SHP77 (cell line): ENCODE measurements around the gene ANO2.
"Not testable (repeated sequence)": the region's sequence is repeated elsewhere in the genome, so short reads cannot be mapped to it uniquely, and the experiment has no call there.

Experiments
- DNase-seq, 2 experiments: peaks; one replicate each; lab custom pipeline; 2025; lab: John Stamatoyannopoulos, UW

ANO2 gene

DNA sequence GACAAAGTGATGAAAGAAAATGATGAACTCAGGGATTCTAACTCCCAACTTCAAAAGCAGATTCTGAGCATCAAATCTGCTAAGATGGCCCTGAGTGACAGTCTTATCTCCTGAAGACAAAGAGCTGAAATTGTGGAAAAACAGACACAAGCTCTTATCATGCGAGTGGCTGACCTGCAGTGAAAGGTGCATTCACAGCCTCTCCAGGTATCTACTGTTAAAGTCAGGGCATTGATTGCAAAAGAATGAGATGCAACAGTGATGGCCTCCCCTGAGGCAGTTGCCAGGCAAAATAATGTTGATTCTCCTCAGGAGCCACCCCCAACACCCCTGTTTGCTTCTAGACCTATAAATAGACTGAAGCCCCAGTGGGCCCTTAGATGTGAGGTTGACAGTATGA, 126.2 kb downstream of the ANO2 start:
- not testable (repeated sequence) for DNase-seq

DNA sequence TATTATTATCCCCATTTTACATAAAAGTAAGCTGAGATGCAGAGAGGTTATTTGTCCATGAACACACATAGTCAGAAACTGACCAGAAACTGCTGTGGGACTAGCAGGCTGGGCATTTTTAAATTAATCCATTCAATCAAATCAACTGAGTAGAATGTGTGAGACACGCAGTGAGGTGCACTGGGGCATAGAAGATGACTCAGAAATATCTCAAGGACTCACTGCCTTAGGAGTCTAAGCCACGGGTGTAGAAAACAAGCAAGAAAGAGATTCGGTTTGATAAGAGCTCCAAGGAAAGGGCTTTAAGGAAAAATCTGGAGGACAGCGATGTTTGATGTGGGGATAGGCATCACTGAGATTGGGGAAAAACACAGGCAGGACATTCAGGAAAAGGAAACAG, 127.8 kb downstream of the ANO2 start:
- no peak for DNase-seq

DNA sequence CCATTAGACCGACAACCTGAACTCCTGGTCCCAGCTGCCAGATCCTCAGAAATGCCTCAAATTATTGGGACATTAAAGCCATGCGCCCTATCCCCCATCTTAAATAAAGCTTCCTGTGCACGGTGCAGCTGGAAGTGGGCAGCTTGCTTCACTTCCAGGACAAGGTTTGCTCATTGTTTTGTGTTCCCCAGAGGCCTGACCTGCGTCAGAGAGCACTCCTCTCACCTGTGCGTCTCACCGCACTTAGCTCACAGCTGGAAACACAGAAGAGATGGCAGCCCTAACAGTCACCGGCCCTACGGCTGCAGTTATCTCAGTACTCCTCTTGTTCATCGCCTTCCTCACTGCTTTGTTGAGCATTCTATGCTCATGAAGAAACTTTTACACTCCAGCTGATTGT, 135.5 kb downstream of the ANO2 start:
- DNase-seq, result no peak

DNA sequence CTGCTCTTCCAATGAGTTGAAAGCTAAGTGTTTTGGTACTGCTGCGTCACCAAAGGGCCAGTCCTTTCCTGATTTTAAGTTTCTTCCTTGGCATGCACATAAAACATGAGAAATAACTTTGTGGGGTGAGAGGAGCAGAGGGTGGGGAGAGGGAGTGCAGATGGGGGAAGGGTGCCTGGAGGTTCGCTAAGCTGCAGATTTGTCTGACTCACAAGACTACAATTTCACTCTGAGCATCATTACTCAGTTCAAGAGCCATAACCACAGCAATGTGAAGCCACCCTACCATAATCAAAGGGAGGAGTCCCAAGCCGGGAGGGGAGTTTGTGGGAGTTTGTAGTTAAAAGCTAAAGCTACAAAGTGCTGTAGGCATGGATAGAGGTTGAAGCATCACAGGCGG, 136.1 kb downstream of the ANO2 start:
- no peak for DNase-seq

DNA sequence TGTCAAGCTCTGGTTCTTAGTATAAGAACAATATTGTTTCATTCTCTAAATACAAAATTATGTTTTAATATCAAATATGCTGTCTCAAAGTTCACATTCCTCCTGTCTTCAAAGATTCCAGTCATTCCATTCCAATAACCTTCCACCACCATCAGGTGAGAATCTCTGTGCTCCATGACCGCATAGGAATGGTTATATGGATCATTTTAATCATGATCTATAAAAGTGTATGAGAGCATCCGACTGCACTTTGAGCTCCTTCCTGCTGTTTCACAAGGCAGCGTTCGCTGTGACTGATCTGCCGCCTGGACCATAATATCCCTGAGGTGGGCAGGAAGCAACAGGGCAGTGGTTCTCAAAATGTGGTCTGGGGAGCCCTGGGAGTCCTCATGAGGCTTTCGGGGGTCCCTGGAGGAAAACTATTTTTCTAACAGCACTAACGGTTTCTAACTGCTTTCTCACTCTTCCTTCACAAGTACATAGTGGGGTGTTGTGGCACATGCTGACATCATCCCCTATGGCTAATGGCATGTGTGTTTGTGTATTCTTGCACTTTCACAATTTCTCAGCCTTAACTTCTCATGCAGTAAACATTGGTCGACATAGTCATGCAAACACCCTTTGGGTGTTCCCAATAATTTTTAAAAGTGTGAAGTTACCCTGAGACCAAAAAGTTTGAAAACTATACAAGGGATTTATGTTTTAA, 137.4 kb downstream of the ANO2 start:
- DNase-seq, result no peak

DNA sequence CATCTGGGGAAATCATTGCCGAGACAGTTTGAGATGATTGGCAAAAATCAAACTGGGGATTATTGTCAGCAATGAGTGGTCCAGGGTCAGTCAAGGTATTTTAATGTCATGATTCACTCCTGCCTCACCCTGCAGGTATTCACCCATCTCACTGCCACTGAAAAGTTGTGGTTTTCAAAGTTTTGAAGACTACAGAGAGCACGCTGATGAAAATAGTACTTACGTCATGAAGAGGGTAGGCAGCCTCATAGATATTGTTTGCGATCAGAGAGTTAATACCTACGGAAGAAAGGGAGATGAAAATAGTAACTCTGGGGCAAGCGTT, 138.0 kb downstream of the ANO2 start:
- DNase-seq, result no peak

DNA sequence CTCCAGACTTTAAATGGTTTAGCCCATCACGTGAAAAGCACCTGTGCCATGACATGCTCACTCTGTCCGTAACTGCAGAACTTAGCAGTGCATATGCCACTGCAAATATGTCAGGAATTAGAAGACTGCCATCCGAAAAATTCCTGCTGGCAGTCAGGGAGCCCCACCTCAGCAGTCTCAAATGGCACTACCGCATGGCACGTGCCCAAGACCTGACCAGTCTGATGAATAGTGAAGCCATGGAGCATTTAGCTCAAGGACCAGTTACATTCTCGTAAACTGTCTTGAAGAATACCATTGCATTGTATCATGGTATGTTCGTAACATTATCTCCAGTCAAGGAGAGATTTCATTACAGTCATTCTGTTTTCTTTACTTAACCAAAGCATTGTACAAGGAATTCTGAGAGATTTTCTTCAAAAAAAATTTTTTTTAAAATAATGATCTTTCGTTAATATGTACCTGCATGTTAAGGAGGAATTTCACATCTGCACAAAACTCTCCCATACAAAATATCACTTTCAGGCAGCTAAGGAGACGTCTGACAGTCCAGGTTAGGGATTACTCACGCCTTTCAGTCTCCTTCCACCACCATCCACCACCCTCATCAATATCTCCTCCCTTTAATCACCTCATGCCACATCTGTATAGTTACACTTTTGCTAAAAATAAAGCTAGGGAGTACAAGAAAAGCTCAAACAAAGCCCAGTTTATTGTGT, 138.5 kb downstream of the ANO2 start:
- no peak for DNase-seq

DNA sequence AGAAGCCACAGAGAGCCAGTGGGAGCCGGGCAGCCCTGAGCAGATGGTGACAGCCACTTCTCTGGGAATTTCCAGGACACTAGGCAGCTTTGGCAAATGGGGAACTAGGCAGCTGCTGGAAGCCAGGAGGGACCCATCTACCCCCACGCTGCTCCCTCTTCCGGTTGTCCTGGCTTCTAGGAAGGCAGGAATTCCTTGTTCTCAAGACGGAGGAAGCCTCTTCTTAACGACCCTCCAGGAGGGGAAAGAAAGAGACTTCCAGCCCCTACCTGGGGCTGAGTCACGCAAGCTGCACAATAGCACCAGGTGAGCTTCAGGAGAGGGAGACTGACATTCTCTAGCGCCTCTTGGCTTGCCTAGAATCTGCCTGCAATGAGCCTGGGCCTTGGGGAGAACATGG, 141.5 kb downstream of the ANO2 start:
- DNase-seq, result no peak

DNA sequence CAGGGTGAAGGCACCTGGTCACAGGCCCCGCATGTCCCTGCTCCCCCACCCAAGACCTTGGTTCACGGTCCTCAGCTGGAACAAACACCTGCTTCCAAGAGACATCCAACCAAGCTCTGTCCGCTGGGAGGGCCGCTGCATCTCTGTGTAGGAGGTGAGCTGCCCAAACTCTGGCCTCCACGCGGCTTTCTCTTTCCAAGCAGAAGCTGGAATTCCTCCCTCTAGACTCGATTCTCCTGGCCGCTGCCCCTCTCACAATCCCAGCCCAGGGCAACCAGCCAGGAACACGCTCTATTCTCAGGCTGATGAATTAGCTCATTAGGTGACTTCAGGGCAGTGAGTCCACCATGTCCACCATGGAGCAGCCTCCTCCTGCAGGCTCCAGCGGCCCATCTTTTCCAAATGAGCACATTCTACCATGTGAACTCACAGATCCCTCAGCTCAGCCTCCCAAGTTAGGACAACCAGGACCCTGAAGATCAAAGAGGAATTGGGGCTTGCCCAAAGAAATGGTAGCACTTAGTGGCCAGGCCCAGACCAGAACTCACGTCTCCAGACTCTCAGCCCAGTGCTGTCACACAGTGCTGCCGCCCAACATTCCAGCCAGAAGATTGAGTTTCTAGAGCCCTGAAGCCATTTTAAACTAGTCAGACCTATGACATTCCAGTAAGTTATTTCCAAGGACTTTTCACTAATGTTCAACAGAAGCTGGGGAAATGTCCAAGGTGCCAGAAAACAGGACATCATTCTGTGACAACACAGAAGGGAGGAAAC, 146.6 kb downstream of the ANO2 start:
- DNase-seq, result no peak

DNA sequence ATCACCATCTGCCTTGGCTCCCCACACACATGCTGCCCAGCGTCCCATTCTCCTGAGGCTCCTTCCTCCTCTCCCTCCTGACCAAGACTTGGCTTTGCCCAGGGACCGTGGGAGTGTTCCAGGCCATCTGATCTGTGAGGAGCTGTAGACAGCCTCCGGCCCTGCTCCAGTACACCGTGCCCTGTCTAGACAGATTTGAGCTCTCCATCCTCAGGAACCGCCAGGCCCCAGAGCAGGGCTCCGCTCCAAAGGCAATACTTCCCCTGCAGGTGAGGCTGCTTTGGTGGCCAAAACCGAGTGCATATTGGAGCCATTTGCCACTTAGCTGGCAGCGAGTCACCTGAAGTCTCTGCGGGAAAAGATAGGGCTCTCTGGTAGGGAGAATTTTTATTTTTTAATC, 147.4 kb downstream of the ANO2 start:
- DNase-seq, result no peak

DNA sequence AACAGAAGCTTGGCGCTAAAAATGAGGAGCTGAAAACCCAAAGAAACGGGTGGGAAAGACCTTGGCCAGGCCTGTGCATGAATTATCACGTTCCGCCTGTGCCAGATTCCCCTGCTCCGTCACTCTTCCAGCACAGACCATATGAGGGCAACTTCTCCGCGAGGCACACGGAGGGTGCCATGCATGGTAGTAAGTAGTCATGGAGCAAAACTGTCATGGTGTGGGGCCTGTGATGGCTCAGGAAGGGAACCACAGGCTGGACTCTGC, 148.2 kb downstream of the ANO2 start:
- no peak for DNase-seq

DNA sequence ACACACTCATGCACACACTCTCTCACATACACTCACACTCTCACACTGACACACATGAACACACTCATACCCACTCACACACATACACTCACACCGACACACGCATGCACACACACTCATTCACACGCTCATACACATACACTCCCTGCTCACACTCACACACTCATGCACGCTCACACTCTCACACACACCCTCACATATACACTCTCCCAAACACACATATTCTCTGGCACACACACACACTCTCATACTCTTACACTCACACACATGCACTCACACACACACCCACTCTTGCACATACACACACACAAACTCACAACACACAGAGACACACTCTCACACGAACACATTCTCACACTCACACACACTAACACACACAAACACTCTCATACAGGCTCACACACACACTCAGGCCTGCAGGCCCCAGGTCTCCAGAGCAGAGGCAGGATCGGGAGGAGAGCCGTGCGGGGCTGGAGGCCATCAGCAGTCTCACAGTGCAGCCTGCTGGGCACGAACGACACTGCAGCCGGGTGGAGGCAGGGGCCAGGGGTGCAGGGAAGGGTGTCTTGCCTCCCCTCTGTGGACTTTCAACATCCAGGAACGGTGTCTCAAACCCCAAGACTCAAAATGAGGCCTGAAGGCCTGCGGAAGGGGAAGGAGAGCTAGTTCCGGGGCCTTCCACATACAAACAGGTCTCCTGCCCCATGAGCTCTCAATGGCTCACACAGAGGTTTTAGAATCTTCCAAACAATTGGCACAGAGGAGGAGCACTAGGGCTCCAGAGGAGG, 148.7 kb downstream of the ANO2 start:
- DNase-seq, result peak in 1 of 2 experiments; percentile 0

DNA sequence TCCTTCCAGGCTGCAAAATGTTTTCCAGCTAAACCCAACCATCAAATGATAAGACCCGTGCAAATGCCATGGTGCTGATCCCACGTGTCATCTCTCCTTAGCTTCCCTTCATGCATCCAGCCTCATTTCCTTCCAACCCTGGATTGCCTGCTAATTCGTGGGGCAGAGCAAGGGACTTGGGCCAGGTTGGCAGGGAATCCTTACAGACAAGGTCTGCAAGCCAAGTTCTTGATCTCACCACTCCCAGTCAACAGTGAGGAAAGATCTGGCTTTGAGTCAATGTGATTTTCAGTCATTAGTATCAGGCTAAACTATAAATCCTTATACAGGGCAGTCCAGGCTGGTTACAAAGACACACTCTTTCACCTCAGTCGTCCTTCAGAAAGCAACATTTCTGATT, 150.9 kb downstream of the ANO2 start:
- no peak for DNase-seq

DNA sequence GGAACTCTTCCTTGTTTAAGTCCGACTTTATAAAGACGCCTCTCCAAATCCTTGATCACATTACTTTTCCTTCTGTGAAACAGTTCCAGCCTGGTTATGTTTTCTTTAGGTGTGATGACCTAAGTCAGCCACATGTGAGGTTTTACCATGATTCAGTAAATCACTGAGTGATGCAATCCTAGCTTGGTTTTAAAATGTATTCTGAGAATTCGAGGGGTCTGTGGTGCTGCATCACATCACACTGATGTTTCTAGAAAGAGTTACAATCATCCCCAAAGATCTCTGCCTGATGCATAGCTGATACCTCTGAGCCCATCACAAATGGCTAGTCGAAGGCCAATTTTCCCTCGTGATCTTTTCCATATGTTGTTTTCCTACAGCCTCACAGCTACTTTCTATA, 152.7 kb downstream of the ANO2 start:
- no peak for DNase-seq

DNA sequence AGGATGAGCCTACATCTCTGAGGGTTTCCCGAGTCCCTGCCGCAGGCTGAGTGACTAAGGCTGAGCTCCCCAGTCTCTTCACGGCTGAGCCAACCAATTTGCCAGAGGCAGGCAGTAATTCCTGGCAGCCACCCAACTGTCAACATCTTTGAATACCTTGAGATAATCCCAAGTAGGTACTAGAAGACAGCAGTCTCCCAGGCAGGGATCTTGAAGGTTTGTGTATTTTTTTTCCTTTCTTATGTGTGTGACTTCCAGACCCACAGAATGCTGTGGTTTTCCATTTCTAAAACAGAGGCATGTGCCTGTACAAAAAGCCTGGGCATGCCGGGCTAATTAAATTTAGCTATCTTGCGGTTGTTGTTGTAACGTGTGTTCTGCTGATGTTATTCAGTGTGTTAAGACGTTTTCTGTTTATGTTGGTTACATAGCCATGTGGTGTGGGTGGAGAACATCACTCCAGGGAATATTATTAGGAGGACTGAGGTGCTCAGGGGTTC, 155.5 kb downstream of the ANO2 start:
- no peak for DNase-seq

DNA sequence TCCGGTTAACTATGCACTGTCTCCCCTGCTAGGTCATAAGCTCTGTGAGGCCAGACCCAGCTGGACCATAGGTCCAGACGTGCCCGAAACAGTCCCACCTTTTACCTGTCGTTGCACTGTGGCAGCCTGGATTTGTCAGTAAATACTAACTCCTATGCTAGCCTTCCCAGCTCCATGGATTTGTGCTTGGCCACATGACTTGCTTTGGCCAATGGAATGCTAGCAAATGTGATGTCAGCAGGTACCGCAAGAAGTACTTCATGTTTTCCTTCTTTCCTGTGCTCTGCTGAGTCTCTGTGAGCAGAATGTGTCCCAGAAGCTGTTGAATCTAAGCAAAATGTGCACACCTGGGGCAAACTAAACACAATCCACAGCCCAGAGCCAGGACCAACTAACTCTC, 157.2 kb downstream of the ANO2 start:
- no peak for DNase-seq

DNA sequence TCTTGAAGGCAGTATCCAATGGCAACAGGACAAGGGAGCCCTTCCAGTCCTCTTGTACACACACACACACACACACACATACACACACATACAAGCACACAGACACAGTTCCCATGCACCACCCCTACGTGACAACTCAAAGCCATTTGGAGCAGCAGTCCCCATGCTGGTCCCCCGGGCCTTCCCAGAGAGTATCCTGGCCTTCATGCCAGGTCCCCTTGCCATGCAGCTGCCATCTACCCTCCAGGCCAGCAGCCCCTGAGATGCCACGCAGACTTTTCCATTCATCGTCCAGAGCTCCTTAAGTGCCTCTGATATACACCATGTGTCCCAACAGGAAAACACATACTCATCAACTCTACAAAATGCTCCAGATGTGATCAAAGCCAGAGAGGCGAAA, 159.5 kb downstream of the ANO2 start:
- no peak for DNase-seq

DNA sequence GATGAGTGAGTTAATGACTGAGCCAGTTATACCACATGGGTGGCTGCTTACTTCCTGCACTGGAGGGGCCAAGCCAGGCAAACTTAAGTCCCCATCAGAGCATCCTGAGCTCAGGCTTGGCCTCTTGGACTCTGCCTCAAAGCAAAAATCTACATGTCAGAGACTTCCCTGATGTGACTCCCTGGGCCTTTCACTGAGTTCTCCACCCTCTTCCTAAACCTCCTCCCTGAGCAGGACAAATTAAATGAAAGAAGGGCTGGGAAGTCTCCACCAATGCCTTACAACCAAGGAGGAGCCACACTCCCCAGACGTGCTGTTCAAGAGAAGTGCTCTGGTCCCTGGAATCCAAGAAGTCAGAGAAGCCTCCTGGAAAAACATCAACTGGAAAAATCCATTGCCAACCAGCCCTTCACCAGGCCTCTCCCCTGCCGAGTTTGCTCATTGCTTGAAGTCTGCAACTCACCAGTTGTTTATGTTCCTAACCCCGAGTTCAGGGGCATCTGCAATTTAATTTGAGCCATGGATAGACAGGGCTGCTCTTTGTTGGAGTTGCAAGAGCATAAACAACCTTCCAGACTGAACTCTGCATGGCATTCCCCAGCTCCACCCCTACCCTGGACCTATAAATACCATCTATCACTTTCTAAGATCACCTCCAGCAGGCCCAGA, 160.5 kb downstream of the ANO2 start:
- no peak for DNase-seq

DNA sequence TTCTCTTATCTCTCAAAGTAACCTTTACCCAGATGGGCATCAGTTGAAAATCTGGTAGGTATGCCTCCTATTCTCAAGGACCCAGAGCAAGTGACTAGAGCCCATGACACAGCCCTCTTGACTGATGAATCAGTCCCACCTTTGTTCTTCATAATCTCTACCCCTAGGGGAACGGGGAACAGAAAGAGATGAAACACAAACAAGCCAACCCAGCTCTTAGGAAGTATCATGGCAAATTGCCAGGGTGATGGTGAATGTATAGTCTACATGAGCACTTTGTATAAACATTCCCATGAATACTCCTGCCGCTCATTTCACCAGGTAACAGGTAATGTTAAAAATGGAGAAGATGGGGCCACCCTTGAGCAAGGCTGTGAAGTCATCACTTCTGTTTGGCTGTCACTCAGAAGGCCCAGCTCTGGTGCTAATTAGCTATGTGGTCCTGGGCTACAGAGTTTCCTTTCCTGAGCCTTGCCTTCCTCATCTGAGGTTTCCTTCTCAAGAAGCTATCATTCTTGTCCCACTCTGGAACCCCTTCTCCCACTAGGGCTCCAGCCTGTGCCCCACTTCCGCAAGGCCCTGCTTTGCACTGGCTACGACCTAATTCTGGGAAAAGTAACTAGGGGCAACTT, 161.7 kb downstream of the ANO2 start:
- no peak for DNase-seq

DNA sequence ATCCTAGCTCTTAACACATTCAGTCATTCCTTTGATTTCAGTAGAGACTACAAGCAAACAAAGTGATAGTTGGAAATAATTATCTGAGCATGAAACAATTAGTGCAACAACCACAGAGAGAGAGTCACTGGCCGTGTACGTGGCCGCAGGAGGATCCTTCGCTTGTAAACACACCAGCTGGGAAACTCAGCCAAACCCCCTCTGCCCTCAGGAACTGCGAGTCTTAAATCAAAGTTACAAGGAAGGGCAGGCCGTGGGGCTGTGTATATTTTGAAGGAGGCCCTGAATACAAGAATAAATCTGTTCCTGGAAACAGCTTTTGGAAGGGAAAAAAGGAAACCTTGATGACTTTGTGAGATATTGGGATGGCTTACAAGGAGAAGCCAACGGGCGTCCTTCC, 164.5 kb downstream of the ANO2 start:
- DNase-seq, result no peak

DNA sequence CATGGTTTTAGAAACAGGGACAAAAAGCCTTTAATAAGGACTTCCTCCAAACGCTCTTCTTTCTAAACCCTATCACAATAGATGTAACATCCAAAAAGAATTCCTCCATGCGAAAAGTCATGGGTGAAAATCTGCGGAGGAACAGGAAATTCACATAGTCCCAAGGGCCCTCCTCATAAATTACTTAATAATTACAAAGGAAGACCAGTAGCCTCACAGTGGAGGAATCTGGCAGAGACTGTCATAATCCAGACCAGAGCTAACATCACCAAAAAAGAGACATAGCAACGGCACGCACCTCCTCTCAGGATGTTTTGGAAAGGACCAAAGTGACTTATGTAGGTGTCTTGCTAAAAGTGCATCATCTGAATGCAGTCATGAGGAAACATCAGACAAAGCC, 165.7 kb downstream of the ANO2 start:
- DNase-seq, result no peak

DNA sequence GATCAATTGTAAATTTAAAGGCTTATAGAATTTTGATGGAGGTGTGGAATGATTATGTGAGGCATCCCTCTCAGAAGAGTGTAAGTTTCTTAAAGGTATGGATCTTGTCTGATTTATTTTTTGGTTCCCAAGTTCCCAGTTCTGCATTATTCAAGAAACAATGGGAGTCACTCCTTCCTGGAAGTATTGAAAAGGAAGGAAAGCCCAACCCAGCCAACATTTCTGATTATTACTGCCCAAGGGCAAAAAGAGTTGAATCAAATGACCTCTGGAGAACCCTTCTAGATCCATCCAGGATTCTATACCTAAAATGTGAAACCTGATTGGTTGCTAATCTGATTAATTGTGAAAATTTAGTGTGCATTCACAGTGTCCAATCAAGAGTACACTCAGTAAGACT, 166.2 kb downstream of the ANO2 start:
- DNase-seq, result no peak
